H9 (cell line): ENCODE measurements around the gene LIX1. TPM values are rescaled to one million over a fixed set of nuclear protein-coding genes. Genes with fewer than 3 reads are reported as not detected.

Experiments used
- DNase-seq: peaks from one replicate; pipeline ENCODE4 v3.0.0-alpha.2; 2017
- H2AFZ ChIP-seq: one replicate; pipeline ENCODE4 v1.6.1; 2013; ENCODE audit warnings: mild to moderate bottlenecking, low read length, control low read depth, moderate library complexity
- H2AK5ac ChIP-seq: 2 replicates; pipeline ENCODE4 v1.6.1; 2013; ENCODE audit warnings: low read length, control low read depth, mixed read lengths; ENCODE audit not compliant: insufficient read length
- H2BK120ac ChIP-seq: one replicate; pipeline ENCODE4 v1.6.1; 2013; ENCODE audit warnings: low read depth, mild to moderate bottlenecking, low read length, control low read depth, inconsistent platforms; ENCODE audit not compliant: poor library complexity, severe bottlenecking
- H2BK12ac ChIP-seq: 2 replicates; pipeline ENCODE4 v1.6.1; 2013; ENCODE audit warnings: low read length, control low read depth, mixed read lengths, low read depth; ENCODE audit not compliant: insufficient read length
- H2BK15ac ChIP-seq: 2 replicates; pipeline ENCODE4 v1.6.1; 2013; ENCODE audit warnings: low read depth, low read length, control low read depth
- H2BK20ac ChIP-seq: one replicate; pipeline ENCODE4 v1.6.1; 2013; ENCODE audit warnings: low read depth, mild to moderate bottlenecking, low read length, control low read depth, inconsistent platforms; ENCODE audit not compliant: poor library complexity, severe bottlenecking
- H2BK5ac ChIP-seq: 2 replicates; pipeline ENCODE4 v1.6.1; 2013; ENCODE audit warnings: low read length, control low read depth, mixed read lengths; ENCODE audit not compliant: insufficient read length
- H3K14ac ChIP-seq: 2 replicates; pipeline ENCODE4 v1.6.1; 2013; ENCODE audit warnings: low read length, control low read depth; ENCODE audit not compliant: insufficient read depth
- H3K18ac ChIP-seq: 2 replicates; pipeline ENCODE4 v1.6.1; 2013; ENCODE audit warnings: low read depth, mild to moderate bottlenecking, mixed read lengths, low read length, control low read depth; ENCODE audit not compliant: insufficient read length
- H3K23ac ChIP-seq: 2 replicates; pipeline ENCODE4 v1.6.1; 2013; ENCODE audit warnings: low read length, control low read depth, mixed read lengths, low read depth; ENCODE audit not compliant: insufficient read length
- H3K23me2 ChIP-seq: 2 replicates; pipeline ENCODE4 v1.6.1; 2013; ENCODE audit warnings: low read depth, mild to moderate bottlenecking, mixed read lengths, low read length, control low read depth; ENCODE audit not compliant: insufficient read length, poor library complexity, severe bottlenecking
- H3K27ac ChIP-seq: 2 replicates; pipeline ENCODE4 v1.5.1; 2013; ENCODE audit warnings: low read length, control low read depth, mixed read lengths, low read depth; ENCODE audit not compliant: insufficient read length
- H3K27me3 ChIP-seq: 2 replicates; pipeline ENCODE4 v1.6.1; 2013; ENCODE audit warnings: low read length, control low read depth, inconsistent platforms; ENCODE audit not compliant: insufficient read depth
- H3K4ac ChIP-seq: 2 replicates; pipeline ENCODE4 v1.6.1; 2013; ENCODE audit warnings: low read depth, mild to moderate bottlenecking, control low read depth, inconsistent platforms, low read length, moderate library complexity
- H3K4me1 ChIP-seq: 2 replicates; pipeline ENCODE4 v1.6.1; 2013; ENCODE audit warnings: low read length, control low read depth, inconsistent platforms; ENCODE audit not compliant: insufficient read depth
- H3K4me2 ChIP-seq: 2 replicates; pipeline ENCODE4 v1.6.1; 2013; ENCODE audit warnings: low read length, control low read depth, mixed read lengths; ENCODE audit not compliant: insufficient read length, insufficient read depth
- H3K56ac ChIP-seq: 2 replicates; pipeline ENCODE4 v1.6.1; 2013; ENCODE audit warnings: low read depth, mild to moderate bottlenecking, mixed read lengths, low read length, control low read depth; ENCODE audit not compliant: insufficient read length
- H3K79me1 ChIP-seq: 2 replicates; pipeline ENCODE4 v1.6.1; 2013; ENCODE audit warnings: low read depth, mild to moderate bottlenecking, moderate library complexity, low read length, control low read depth, inconsistent platforms; ENCODE audit not compliant: insufficient read depth, poor library complexity, severe bottlenecking
- H3K79me2 ChIP-seq: 2 replicates; pipeline ENCODE4 v1.6.1; 2013; ENCODE audit warnings: low read length, control low read depth, inconsistent platforms; ENCODE audit not compliant: insufficient read depth
- H3K9ac ChIP-seq: 2 replicates; pipeline ENCODE4 v1.6.1; 2013; ENCODE audit warnings: low read length, control low read depth, mixed read lengths; ENCODE audit not compliant: insufficient read length; ENCODE audit errors: extremely low read depth
- H3K9me3 ChIP-seq: one replicate; pipeline ENCODE4 v1.6.1; 2013; ENCODE audit warnings: low read depth, low read length, inconsistent platforms; ENCODE audit not compliant: control insufficient read depth
- H3T11ph ChIP-seq: one replicate; pipeline ENCODE4 v1.6.1; 2013; ENCODE audit warnings: mild to moderate bottlenecking, low read length, control low read depth, inconsistent platforms
- H4K20me1 ChIP-seq: one replicate; pipeline ENCODE4 v1.6.1; 2013; ENCODE audit not compliant: control insufficient read depth, insufficient read length, insufficient read depth
- H4K5ac ChIP-seq: 2 replicates; pipeline ENCODE4 v1.6.1; 2013; ENCODE audit warnings: low read depth, mild to moderate bottlenecking, mixed read lengths, low read length, control low read depth; ENCODE audit not compliant: insufficient read length
- H4K8ac ChIP-seq: replicated peaks from 2 replicates; pipeline ENCODE4 v1.6.1; 2013; ENCODE audit warnings: low read length, control low read depth, mixed read lengths, low read depth; ENCODE audit not compliant: insufficient read length
- H4K91ac ChIP-seq: 2 replicates; pipeline ENCODE4 v1.6.1; 2013; ENCODE audit warnings: low read depth, mild to moderate bottlenecking, moderate library complexity, mixed read lengths, low read length, control low read depth; ENCODE audit not compliant: insufficient read length
- H3K27ac Mint-ChIP-seq, 3 experiments: 2 replicates in 2 of 3; 3 replicates in 1 of 3; pipeline ENCODE4 v1.8.0; 2020 to 2021; ENCODE audit warnings: mixed read lengths in 3 of 3, mild to moderate bottlenecking in 1 of 3, moderate library complexity in 1 of 3
- H3K27me3 Mint-ChIP-seq: 2 replicates; pipeline ENCODE4 v1.8.0; 2021; ENCODE audit warnings: low read depth, mild to moderate bottlenecking, moderate library complexity, mixed read lengths
- H3K36me3 Mint-ChIP-seq, 3 experiments: 2 replicates in 2 of 3; 3 replicates in 1 of 3; pipeline ENCODE4 v1.8.0; 2020 to 2021; ENCODE audit warnings: low read depth in 3 of 3, mixed read lengths in 3 of 3; ENCODE audit not compliant: insufficient read depth in 1 of 3
- H3K4me1 Mint-ChIP-seq, 2 experiments: 2 replicates each; pipeline ENCODE4 v1.8.0; 2020; ENCODE audit warnings: mixed read lengths in 2 of 2
- H3K4me3 Mint-ChIP-seq, 2 experiments: 2 replicates in 1 of 2; 3 replicates in 1 of 2; pipeline ENCODE4 v1.8.0; 2020 to 2021; ENCODE audit warnings: mild to moderate bottlenecking in 2 of 2, mixed read lengths in 2 of 2, moderate library complexity in 1 of 2
- H3K9me3 Mint-ChIP-seq, 2 experiments: 2 replicates in 1 of 2; 3 replicates in 1 of 2; pipeline ENCODE4 v1.8.0; 2020; ENCODE audit warnings: mild to moderate bottlenecking in 2 of 2, mixed read lengths in 2 of 2, moderate library complexity in 1 of 2
- CTCF ChIP-seq: fragments of 200-600 bp; sonication (generic); conservative IDR thresholded peaks from 3 replicates; pipeline ENCODE4 v1.8.0; 2021; ENCODE audit warnings: antibody characterized with exemption, mild to moderate bottlenecking
- WGBS: extraction: QIAGEN DNeasy Blood & Tissue Kit; methylation state at CpG from one replicate; pipeline ENCODE4 v1.1.7; 2013; ENCODE audit warnings: missing lambda C conversion rate, low lambda C conversion rate, mixed read lengths; ENCODE audit not compliant: insufficient read length; ENCODE audit errors: extremely low coverage; 5-methylcytosine and 5-hydroxymethylcytosine counted together
- long read RNA-seq: library from polyadenylated mRNA; unstranded; transcript quantifications from one replicate; pipeline ENCODE4 v2.0.0, GENCODE V29; 2020
- total RNA-seq: library from RNA; stranded (reverse); gene quantifications from 2 replicates; pipeline ENCODE4 v1.2.1, GENCODE V29; 2021

The LIX1 gene
- 0.07 and 0.13 TPM in 2 replicates for total RNA-seq
- long read RNA-seq = 0 reads

- no peak within 1 kb of the TSS for H3K4me2 ChIP-seq
- no peak within 1 kb of the TSS for H3K4ac ChIP-seq
- H3K79me1 ChIP-seq = no peaks in the 10 kb centered on the region
- H3K27me3 ChIP-seq = no peaks in the 10 kb centered on the region
- Mint-ChIP-seq H3K27ac (peak within 1 kb of the TSS in 1 of 3 experiments; percentile 17; a peak in 1 of 7 replicates), H3K9me3 (no peaks in the 10 kb centered on the region), H3K4me3 (no peak within 1 kb of the TSS), H3K27me3 (no peaks in the 10 kb centered on the region), H3K4me1 (peaks cover 27 to 33% of the 10 kb centered on the region in 2 experiments), H3K36me3 (no peaks in the 10 kb centered on the region)
- TF ChIP-seq CTCF = peak; percentile 76
- no peaks in the 10 kb centered on the region for H3K23me2 ChIP-seq
- no peak within 1 kb of the TSS for H4K91ac ChIP-seq
- H3K14ac ChIP-seq = no peak within 1 kb of the TSS
- H2BK120ac ChIP-seq = no peak within 1 kb of the TSS
- H2AFZ ChIP-seq = no peak within 1 kb of the TSS
- H3K9me3 ChIP-seq = no peaks in the 10 kb centered on the region
- no peak within 1 kb of the TSS for H3T11ph ChIP-seq
- no peaks in the 10 kb centered on the region for H4K20me1 ChIP-seq
- H2BK20ac ChIP-seq = no peak within 1 kb of the TSS
- DNase-seq = peak; percentile 68
- no peak within 1 kb of the TSS for H3K23ac ChIP-seq
- no peak within 1 kb of the TSS for H2BK12ac ChIP-seq
- H4K5ac ChIP-seq = no peak within 1 kb of the TSS
- H3K4me1 ChIP-seq = no peaks in the 10 kb centered on the region
- H4K8ac ChIP-seq = no peak within 1 kb of the TSS
- no peaks in the 10 kb centered on the region for H3K79me2 ChIP-seq
- no peak within 1 kb of the TSS for H2AK5ac ChIP-seq
- no peak within 1 kb of the TSS for H3K56ac ChIP-seq
- no peak within 1 kb of the TSS for H3K18ac ChIP-seq
- H2BK15ac ChIP-seq = no peak within 1 kb of the TSS
- H2BK5ac ChIP-seq = no peak within 1 kb of the TSS
- no peak within 1 kb of the TSS for H3K9ac ChIP-seq
- no CpG with 5 or more reads among the region's 6 CpGs for whole genome bisulfite sequencing
- no peak within 1 kb of the TSS for H3K27ac ChIP-seq
Measured at GRCh38 chr5:97142521-97143254, at the start of gene LIX1. Gene LIX1, minus strand, starts transcription at chr5:97142611. Its CDS starts 35 bp downstream, at chr5:97142576.
